GM12864 (cell line): Measurements from ENCODE around the gene AQP9.
A peak's percentile ranks its signal among the peaks of the same experiment; 100 is the strongest.

Experiments used
- DNase-seq: peaks from one replicate; pipeline ENCODE4 v3.0.0-alpha.2; 2011; ENCODE audit warnings: low read depth
- H3K4me3 ChIP-seq: 2 replicates; pipeline ENCODE4 v1.5.1; 2011; ENCODE audit warnings: mild to moderate bottlenecking, low read depth, low read length, control low read depth
- TF ChIP-seq, protein P1 (sequence below): IDR thresholded peaks from 2 replicates; pipeline ENCODE4 v1.5.1; 2011; ENCODE audit warnings: low read depth, mild to moderate bottlenecking, moderate library complexity, low read length, control low read depth, inconsistent platforms; ENCODE audit errors: missing control alignments

AQP9 gene

DNA sequence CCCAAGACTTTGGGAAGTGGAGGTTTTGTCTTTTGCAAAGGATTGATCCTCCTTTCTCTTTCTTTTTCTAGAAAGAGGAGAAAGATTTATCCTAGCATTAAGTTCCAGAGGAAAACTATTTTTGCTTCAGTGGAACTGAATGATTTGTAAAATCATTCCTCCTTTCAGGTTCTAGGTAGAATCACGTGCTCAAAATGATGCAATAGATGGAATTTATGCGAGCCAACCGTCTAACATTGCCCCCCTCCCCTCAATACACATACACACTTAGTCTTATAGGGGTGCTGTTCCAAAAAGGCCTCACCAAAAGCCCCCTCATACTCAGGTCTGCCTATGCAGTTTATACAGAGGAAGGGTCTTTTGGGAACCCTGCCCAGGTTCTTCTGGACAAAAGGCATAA, 85.3 kb downstream of the AQP9 start:
- H3K4me3 ChIP-seq, result no peak overlapping the region
- TF ChIP-seq, protein P1, sequence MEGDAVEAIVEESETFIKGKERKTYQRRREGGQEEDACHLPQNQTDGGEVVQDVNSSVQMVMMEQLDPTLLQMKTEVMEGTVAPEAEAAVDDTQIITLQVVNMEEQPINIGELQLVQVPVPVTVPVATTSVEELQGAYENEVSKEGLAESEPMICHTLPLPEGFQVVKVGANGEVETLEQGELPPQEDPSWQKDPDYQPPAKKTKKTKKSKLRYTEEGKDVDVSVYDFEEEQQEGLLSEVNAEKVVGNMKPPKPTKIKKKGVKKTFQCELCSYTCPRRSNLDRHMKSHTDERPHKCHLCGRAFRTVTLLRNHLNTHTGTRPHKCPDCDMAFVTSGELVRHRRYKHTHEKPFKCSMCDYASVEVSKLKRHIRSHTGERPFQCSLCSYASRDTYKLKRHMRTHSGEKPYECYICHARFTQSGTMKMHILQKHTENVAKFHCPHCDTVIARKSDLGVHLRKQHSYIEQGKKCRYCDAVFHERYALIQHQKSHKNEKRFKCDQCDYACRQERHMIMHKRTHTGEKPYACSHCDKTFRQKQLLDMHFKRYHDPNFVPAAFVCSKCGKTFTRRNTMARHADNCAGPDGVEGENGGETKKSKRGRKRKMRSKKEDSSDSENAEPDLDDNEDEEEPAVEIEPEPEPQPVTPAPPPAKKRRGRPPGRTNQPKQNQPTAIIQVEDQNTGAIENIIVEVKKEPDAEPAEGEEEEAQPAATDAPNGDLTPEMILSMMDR, result no peak
- DNase-seq, result no peak

DNA sequence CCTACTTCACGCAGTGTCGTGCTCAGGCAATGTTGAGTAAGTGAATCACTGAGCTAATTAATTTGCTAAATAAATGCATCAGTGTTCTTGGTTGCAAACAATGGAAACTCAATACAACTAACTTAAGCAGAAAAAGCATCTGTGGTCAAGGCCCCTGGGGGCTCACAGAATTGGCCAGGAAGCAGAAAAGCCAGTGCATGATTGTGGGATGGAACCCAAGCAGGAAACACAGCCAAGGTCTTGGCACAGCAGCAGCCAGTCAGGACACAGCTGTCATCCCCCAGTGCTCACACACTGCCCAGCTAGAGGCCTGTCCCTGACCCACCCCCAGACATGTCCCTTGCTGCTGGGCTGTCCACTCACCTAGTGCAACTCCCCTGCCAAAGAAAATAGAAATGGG, 85.9 kb downstream of the AQP9 start:
- H3K4me3 ChIP-seq, result no peak overlapping the region
- DNase-seq, result no peak
- TF ChIP-seq, protein P1, result no peak

DNA sequence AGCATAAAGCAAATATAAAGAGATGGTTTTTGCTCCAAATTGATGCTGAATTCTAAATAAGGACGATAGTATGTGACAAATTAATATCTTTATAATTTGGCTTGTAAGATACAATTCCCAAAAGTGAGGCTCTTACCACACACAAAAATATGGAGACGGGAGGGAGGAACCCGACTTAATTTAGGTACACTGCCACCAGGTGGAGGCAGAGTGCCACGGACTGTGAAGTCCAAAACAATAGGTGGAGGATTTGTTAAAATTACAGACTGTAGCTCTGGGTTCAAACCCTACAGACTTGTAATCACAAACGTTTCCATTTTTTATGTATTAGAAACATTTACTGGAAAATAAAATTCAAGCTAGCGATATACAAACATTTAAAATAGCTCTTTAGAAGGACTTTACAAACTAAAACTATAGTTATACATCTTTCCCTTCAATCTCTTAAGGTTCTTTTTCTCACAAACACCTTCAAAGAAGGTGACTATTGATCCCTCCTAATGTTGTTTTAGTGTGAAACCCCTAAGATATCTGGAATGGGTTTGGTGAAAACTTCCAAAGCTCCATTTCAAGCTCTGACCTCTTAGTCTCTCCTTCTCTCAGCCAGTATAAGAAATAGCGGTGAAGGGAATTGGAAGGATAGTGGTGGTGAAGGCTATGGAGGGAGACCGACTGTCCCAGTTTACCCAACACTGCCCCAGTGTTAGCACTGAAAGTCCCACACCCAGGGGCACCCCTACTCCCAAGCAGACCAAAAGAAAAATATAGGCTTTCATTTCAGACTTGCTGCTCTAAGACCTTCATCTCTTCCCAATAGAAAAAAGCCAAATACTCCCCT, 89.7 kb downstream of the AQP9 start:
- H3K4me3 ChIP-seq, result no peak overlapping the region
- DNase-seq, result peak; percentile 36
- TF ChIP-seq, protein P1, result peak; percentile 81

DNA sequence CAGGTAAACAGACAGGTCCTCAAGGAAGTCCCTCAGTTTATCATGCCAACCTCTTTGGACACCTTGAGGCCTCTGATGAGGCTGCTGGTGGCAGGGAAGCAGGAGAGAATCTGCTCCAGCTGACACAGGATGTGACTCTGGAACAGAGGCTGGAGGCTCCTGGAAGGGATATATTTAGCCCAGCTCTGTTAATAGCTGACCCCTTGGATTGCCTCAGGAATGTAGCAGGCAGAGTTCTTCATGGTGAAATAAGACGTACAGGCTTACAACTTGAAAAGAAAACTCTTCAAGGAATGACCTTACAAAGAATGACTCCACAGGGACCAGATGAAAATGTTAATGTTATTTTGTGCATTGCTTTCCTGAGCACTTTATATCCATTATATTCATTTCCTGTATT, 90.5 kb downstream of the AQP9 start:
- DNase-seq, result no peak
- TF ChIP-seq, protein P1, result no peak
- no peak overlapping the region for H3K4me3 ChIP-seq

DNA sequence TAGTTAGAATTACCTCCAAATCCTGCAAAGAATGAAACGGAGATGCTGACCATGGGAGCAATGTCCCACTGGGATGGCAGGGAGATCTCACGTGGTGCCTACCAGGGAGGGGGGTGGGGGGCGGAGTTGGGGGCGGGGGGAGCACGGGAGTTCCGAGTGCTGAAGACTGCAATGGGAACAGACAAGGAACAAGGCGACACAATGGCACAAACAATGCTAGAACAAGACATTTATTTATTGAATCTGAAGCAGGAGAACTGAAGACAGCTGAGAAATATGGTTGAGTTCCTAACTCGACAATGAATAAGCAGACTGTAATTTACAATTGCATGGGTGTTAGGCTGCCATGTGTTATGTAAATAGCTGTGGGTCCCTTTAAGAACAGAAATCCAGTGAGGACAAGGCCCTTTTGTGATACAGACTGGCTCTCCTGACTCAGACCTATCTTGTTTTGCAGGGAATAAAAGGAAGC, 91.2 kb downstream of the AQP9 start:
- DNase-seq, result no peak
- H3K4me3 ChIP-seq, result no peak overlapping the region
- TF ChIP-seq, protein P1, result no peak

DNA sequence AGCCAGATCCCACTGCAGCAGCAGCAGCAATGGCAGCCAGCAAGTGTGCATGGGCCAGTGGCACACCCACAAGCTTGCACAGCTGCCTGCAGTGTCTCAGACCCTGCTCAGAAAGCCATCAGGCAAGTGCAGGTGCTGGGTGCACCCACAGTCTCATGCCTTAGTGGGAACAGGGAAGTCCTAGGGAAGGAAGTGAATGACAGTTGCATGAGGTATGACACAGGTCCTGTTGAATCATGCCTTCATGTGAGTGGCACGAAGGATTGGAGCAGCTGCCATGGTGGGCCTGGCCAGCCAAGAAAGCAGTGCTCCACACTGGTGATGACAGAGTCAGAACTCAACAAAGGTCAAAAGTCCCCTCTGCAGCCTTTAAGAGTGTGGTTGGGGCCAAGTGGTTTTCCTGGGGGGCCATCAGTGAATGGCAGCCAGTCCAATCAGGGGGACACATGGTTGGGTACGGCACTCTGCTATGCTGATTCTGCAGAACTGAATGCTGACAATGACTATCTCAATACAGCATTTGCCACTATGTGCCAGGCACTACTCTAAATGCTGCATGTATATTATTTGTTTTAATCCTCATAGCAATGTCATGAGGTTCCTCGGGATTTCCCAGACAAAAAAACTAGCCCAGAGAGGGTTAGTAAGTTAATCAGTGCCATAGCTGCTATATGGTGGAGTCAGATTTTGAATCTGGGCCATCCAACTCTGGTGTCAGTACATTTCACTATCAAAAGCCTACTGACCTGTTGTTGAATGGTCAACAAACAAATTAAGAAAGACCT, 94.3 kb downstream of the AQP9 start:
- no peak overlapping the region for H3K4me3 ChIP-seq
- TF ChIP-seq, protein P1, result no peak
- DNase-seq, result no peak
